ENCODE data around the gene ARL13B. TPM values are rescaled to one million over a fixed set of nuclear protein-coding genes. Genes with fewer than 3 reads are reported as not detected.

Gene ARL13B
- total RNA-seq, 6 donors from 2014 or later: 19.7 to 28.2 (median 23.6) TPM

- Histone ChIP-seq H3K9me3 (no peaks in the 10 kb centered on the region), H3K36me3 (no peaks in the 10 kb centered on the region), H3K27me3 (no peaks in the 10 kb centered on the region), H3K4me1 (peaks cover 5 to 19% (median 10%) of the 10 kb centered on the region in 4 donors), H3K4me3 (peak overlapping the region in 2 of 4 donors; percentile 21 to 25), H3K27ac (peak overlapping the region in 2 of 4 donors; percentile 52 to 61)
- ATAC-seq (ENCODE audit: low FRiP score in 2 of 2) (peak; percentile 70 to 89), DNase-seq (no peak)
- TF ChIP-seq CTCF (IDR thresholded peaks at IDR 0.05) (peak; percentile 41 to 79 (median 68)), POLR2A (IDR thresholded peaks at IDR 0.05) (no peak)
- 2 to 3% methylated on average over 4 of the region's 4 CpGs for WGBS, 2 donors
Observed at GRCh38 chr3:94004301-94004910, 24.5 kb downstream of the ARL13B start.

GRCh38 chr3:94008253-94008652 is 28.3 kb downstream of the ARL13B start:
- Histone ChIP-seq H3K9me3 (no peaks in the 10 kb centered on the region), H3K27me3 (no peaks in the 10 kb centered on the region), H3K36me3 (no peaks in the 10 kb centered on the region), H3K27ac (no peak overlapping the region), H3K4me1 (peaks cover 0 to 12% (median 0%) of the 10 kb centered on the region in 4 donors), H3K4me3 (no peak overlapping the region)
- TF ChIP-seq EP300 (IDR thresholded peaks at IDR 0.05): no peak
- TF ChIP-seq POLR2AphosphoS5 (IDR thresholded peaks at IDR 0.05): no peak
- no peak for TF ChIP-seq POLR2A (IDR thresholded peaks at IDR 0.05)
- TF ChIP-seq CTCF (IDR thresholded peaks at IDR 0.05): no peak
- no peak for ATAC-seq (ENCODE audit: low FRiP score in 2 of 2)
- DNase-seq: no peak
- 72 to 74% methylated on average over 2 of the region's 2 CpGs for WGBS, 2 donors

GRCh38 chr3:94009608-94010007 is 29.7 kb downstream of the ARL13B start:
- 90 to 99% methylated on average over 2 of the region's 2 CpGs for WGBS, 2 donors
- Histone ChIP-seq H3K4me3 (no peak overlapping the region), H3K4me1 (peaks cover 0 to 4% (median 0%) of the 10 kb centered on the region in 4 donors), H3K9me3 (no peaks in the 10 kb centered on the region), H3K27ac (no peak overlapping the region), H3K36me3 (peaks cover 0 to 2% (median 0%) of the 10 kb centered on the region in 4 donors), H3K27me3 (no peaks in the 10 kb centered on the region)
- TF ChIP-seq POLR2A (IDR thresholded peaks at IDR 0.05) (no peak), CTCF (IDR thresholded peaks at IDR 0.05) (no peak), EP300 (IDR thresholded peaks at IDR 0.05) (no peak), POLR2AphosphoS5 (IDR thresholded peaks at IDR 0.05) (no peak)
- DNase-seq (no peak), ATAC-seq (ENCODE audit: low FRiP score in 2 of 2) (no peak)

- Histone ChIP-seq H3K4me3 (no peak overlapping the region), H3K27me3 (no peaks in the 10 kb centered on the region), H3K4me1 (no peaks in the 10 kb centered on the region), H3K27ac (peak overlapping the region in 1 of 4 donors; percentile 1), H3K36me3 (peaks cover 0 to 2% (median 0%) of the 10 kb centered on the region in 4 donors), H3K9me3 (no peaks in the 10 kb centered on the region)
- DNase-seq (no peak), ATAC-seq (ENCODE audit: low FRiP score in 2 of 2) (peak in 1 of 2 donors; percentile 58)
- WGBS, 2 donors: 78 to 81% methylated on average over 3 of the region's 3 CpGs
- no peak for TF ChIP-seq POLR2AphosphoS5 (IDR thresholded peaks at IDR 0.05)
- TF ChIP-seq EP300 (IDR thresholded peaks at IDR 0.05): no peak
Observed at GRCh38 chr3:94011233-94011711, 31.3 kb downstream of the ARL13B start.

- 52 to 67% methylated on average over 1 of the region's 1 CpG for WGBS, 2 donors
- no peak overlapping the region for H3K4me3 ChIP-seq
Observed at GRCh38 chr3:94012185-94012584, 32.2 kb downstream of the ARL13B start.

More at GRCh38 chr3:94012185-94012584, 32.2 kb downstream of the ARL13B start:
- no peaks in the 10 kb centered on the region for H3K9me3 ChIP-seq
- no peaks in the 10 kb centered on the region for H3K4me1 ChIP-seq
- no peak for TF ChIP-seq CTCF (IDR thresholded peaks at IDR 0.05)
- no peak for TF ChIP-seq POLR2A (IDR thresholded peaks at IDR 0.05)
- peaks cover 0 to 2% (median 0%) of the 10 kb centered on the region in 4 donors for H3K36me3 ChIP-seq
- no peak for ATAC-seq (ENCODE audit: low FRiP score in 2 of 2)
- no peaks in the 10 kb centered on the region for H3K27me3 ChIP-seq
- no peak overlapping the region for H3K27ac ChIP-seq
- no peak for DNase-seq

Data from upper lobe of left lung (tissue), 6 donors.